Upper lobe of right lung (tissue), 1 donor: ENCODE data around the gene ZNF467. TPM values are rescaled to one million over a fixed set of nuclear protein-coding genes. Genes with fewer than 3 reads are reported as not detected.

ENCODE experiments used
- ATAC-seq: fragments of 200-7000 bp; cut with Tn5 transposase; one replicate; pipeline ENCODE4 v1.9.1; 2020; ENCODE audit warnings: mild to moderate bottlenecking, moderate library complexity
- DNase-seq: peaks from one replicate; pipeline ENCODE4 v3.0.0-alpha.2; 2020
- H3K27ac ChIP-seq: fragments of 200-600 bp; one replicate; pipeline ENCODE4 v1.8.0; 2022
- H3K27me3 ChIP-seq: fragments of 200-600 bp; one replicate; pipeline ENCODE4 v1.8.0; 2022; ENCODE audit warnings: mild to moderate bottlenecking
- H3K36me3 ChIP-seq: fragments of 200-600 bp; one replicate; pipeline ENCODE4 v1.8.0; 2022
- H3K4me1 ChIP-seq: fragments of 200-600 bp; one replicate; pipeline ENCODE4 v1.8.0; 2022
- H3K4me3 ChIP-seq: fragments of 200-600 bp; one replicate; pipeline ENCODE4 v1.8.0; 2022; ENCODE audit warnings: mild to moderate bottlenecking
- H3K9me3 ChIP-seq: fragments of 200-600 bp; one replicate; pipeline ENCODE4 v1.8.0; 2022
- CTCF ChIP-seq: fragments of 200-600 bp; IDR thresholded peaks from one replicate; pipeline ENCODE4 v1.8.0; 2022; ENCODE audit warnings: antibody characterized with exemption
- intact Hi-C: fragments of 100-400 bp; cut with DNase I; formaldehyde crosslinking; loops from one replicate; pipeline ENCODE4 v1.11.0; 2022
- total RNA-seq: library from RNA; stranded (reverse); fragmentation: NEBNext Ultra II Directional; extraction: Animal tissue kit (Norgen Biotek cat#: 25700); gene quantifications from one replicate; pipeline ENCODE4 v1.2.1, GENCODE V29; 2021
- donor health status: DM: no; HTN: yes; CAD: no; lungs with severe emphysema.

The ZNF467 gene
- total RNA-seq, 1 donor from 2014 or later, result 35.3 TPM

GRCh38 chr7:149716932-149717307 lies 56.5 kb downstream of the ZNF467 start:
- no peak for ATAC-seq
- H3K4me3 ChIP-seq, result no peak overlapping the region
- DNase-seq, result peak; percentile 43
- no peak for TF ChIP-seq CTCF
- no peak overlapping the region for H3K27ac ChIP-seq
- peaks cover 7% of the 10 kb centered on the region for H3K4me1 ChIP-seq
- H3K9me3 ChIP-seq, result no peaks in the 10 kb centered on the region
- intact Hi-C loops, result no loop called here
- no peaks in the 10 kb centered on the region for H3K36me3 ChIP-seq
- H3K27me3 ChIP-seq, result no peaks in the 10 kb centered on the region

- no peak for ATAC-seq
- H3K36me3 ChIP-seq, result no peaks in the 10 kb centered on the region
- no peak overlapping the region for H3K27ac ChIP-seq
- H3K9me3 ChIP-seq, result no peaks in the 10 kb centered on the region
- no peak overlapping the region for H3K4me3 ChIP-seq
- no peak for TF ChIP-seq CTCF
- DNase-seq, result peak; percentile 57
- H3K4me1 ChIP-seq, result peaks cover 7% of the 10 kb centered on the region
- H3K27me3 ChIP-seq, result no peaks in the 10 kb centered on the region
- intact Hi-C loops, result no loop called here
Measured at GRCh38 chr7:149716007-149716931, 57.1 kb downstream of the ZNF467 start.

GRCh38 chr7:149715476-149715875 lies 57.9 kb downstream of the ZNF467 start:
- Histone ChIP-seq H3K4me1 (peaks cover 7% of the 10 kb centered on the region), H3K9me3 (peaks cover 6% of the 10 kb centered on the region), H3K36me3 (no peaks in the 10 kb centered on the region), H3K4me3 (peak overlapping the region; percentile 61), H3K27me3 (no peaks in the 10 kb centered on the region), H3K27ac (peak overlapping the region; percentile 66)
- peak; percentile 63 for DNase-seq
- intact Hi-C loops, result no loop called here
- ATAC-seq, result no peak
- no peak for TF ChIP-seq CTCF

GRCh38 chr7:149714910-149715471 lies 58.4 kb downstream of the ZNF467 start:
- peaks cover 7% of the 10 kb centered on the region for H3K4me1 ChIP-seq
- peak; percentile 75 for DNase-seq
- intact Hi-C loops, result no loop called here

More at GRCh38 chr7:149714910-149715471, 58.4 kb downstream of the ZNF467 start:
- peak; percentile 15 for ATAC-seq
- Histone ChIP-seq H3K9me3 (peaks cover 10% of the 10 kb centered on the region), H3K27me3 (no peaks in the 10 kb centered on the region), H3K36me3 (no peaks in the 10 kb centered on the region), H3K4me3 (peak overlapping the region; percentile 61), H3K27ac (peak overlapping the region; percentile 66)
- no peak for TF ChIP-seq CTCF

Other genes starting within 250 kb of the ZNF467 start
- gene ZNF862, start 64.8 kb upstream of the ZNF467 start, total RNA-seq, result 14.6 TPM
- gene ATP6V0E2, start 100.4 kb upstream of the ZNF467 start, total RNA-seq, result 19.6 TPM